Loucy (cell line): ENCODE data around the gene KRTAP4-6.
"Not testable (repeated sequence)": the region's sequence is repeated elsewhere in the genome, so short reads cannot be mapped to it uniquely, and the experiment has no call there.

Experiments
- H2AFZ ChIP-seq: fragments of 200-600 bp; sonication (generic); 2 replicates; pipeline ENCODE4 v1.6.0; 2016; ENCODE audit warnings: antibody characterized with exemption, mild to moderate bottlenecking, low read length, moderate library complexity
- H3F3A ChIP-seq: fragments of 200-600 bp; 2 replicates; pipeline ENCODE4 v1.6.0; 2016; ENCODE audit warnings: antibody characterized with exemption, low read depth, mild to moderate bottlenecking
- H3K27me3 ChIP-seq: fragments of 200-600 bp; sonication (generic); 2 replicates; pipeline ENCODE4 v1.6.1; 2014; ENCODE audit warnings: low read length, mild to moderate bottlenecking; ENCODE audit not compliant: insufficient read depth, poor library complexity, severe bottlenecking
- H3K36me3 ChIP-seq: fragments of 200-600 bp; sonication (generic); 2 replicates; pipeline ENCODE4 v1.6.1; 2016; ENCODE audit warnings: low read length; ENCODE audit not compliant: insufficient read depth
- H3K4me1 ChIP-seq: fragments of 200-600 bp; sonication (generic); 2 replicates; pipeline ENCODE4 v1.5.1; 2014; ENCODE audit warnings: low read length, mild to moderate bottlenecking; ENCODE audit not compliant: insufficient read depth, poor library complexity, severe bottlenecking
- H3K4me2 ChIP-seq: fragments of 200-600 bp; sonication (generic); 2 replicates; pipeline ENCODE4 v1.6.0; 2014; ENCODE audit warnings: antibody characterized with exemption, low read length, low read depth, mild to moderate bottlenecking; ENCODE audit not compliant: poor library complexity, severe bottlenecking
- H3K4me3 ChIP-seq: fragments of 200-600 bp; sonication (generic); 2 replicates; pipeline ENCODE4 v1.5.1; 2014; ENCODE audit warnings: low read length, mild to moderate bottlenecking, mixed read lengths; ENCODE audit not compliant: poor library complexity, severe bottlenecking
- H3K79me2 ChIP-seq: fragments of 200-600 bp; sonication (generic); 2 replicates; pipeline ENCODE4 v1.6.1; 2014; ENCODE audit warnings: low read length; ENCODE audit not compliant: insufficient read depth
- H3K9ac ChIP-seq: fragments of 200-600 bp; sonication (generic); 2 replicates; pipeline ENCODE4 v1.6.0; 2014; ENCODE audit warnings: mild to moderate bottlenecking, low read depth, low read length, moderate library complexity; ENCODE audit not compliant: poor library complexity, severe bottlenecking
- H3K9me2 ChIP-seq: fragments of 200-600 bp; sonication (generic); replicated peaks from 2 replicates; pipeline ENCODE4 v1.6.1; 2016; ENCODE audit warnings: low read depth, low read length, mixed read lengths
- H3K9me3 ChIP-seq: fragments of 200-600 bp; sonication (generic); 2 replicates; pipeline ENCODE4 v1.6.1; 2014; ENCODE audit warnings: mild to moderate bottlenecking, antibody characterized with exemption, low read length, low read depth; ENCODE audit not compliant: insufficient read depth
- H4K20me1 ChIP-seq: fragments of 200-600 bp; sonication (generic); 2 replicates; pipeline ENCODE4 v1.6.0; 2014; ENCODE audit warnings: antibody characterized with exemption, low read length, mild to moderate bottlenecking; ENCODE audit not compliant: insufficient read depth, poor library complexity, severe bottlenecking
- CTCF ChIP-seq: fragments of 200-600 bp; sonication (generic); conservative IDR thresholded peaks from 2 replicates; pipeline ENCODE4 v1.5.1; 2014; ENCODE audit warnings: mild to moderate bottlenecking, antibody characterized with exemption, low read length
- EZH2phosphoT487 ChIP-seq: fragments of 200-600 bp; IDR thresholded peaks from 2 replicates; pipeline ENCODE4 v1.6.1; 2018; ENCODE audit warnings: antibody characterized with exemption, mild to moderate bottlenecking, moderate library complexity, borderline replicate concordance

Gene KRTAP4-6

GRCh38 chr17:41116297-41116696 lies 24.0 kb downstream of the KRTAP4-6 start:
- H3K9ac ChIP-seq = no peak overlapping the region

GRCh38 chr17:41111151-41111885 lies 29.0 kb downstream of the KRTAP4-6 start:
- Histone ChIP-seq H3F3A (peaks cover 2% of the 10 kb centered on the region; the same call in 1 of the 2 replicates), H3K9ac (no peak overlapping the region), H3K9me3 (peaks cover 11% of the 10 kb centered on the region; the same call in 1 of the 2 replicates), H3K4me3 (no peak overlapping the region), H4K20me1 (no peaks in the 10 kb centered on the region), H3K36me3 (no peaks in the 10 kb centered on the region), H2AFZ (no peak overlapping the region), H3K79me2 (no peaks in the 10 kb centered on the region), H3K27me3 (no peaks in the 10 kb centered on the region), H3K4me1 (peaks cover 32% of the 10 kb centered on the region), H3K4me2 (no peak overlapping the region), H3K9me2 (no peaks in the 10 kb centered on the region)
- TF ChIP-seq CTCF = no peak

More at GRCh38 chr17:41116297-41116696, 24.0 kb downstream of the KRTAP4-6 start:
- H3K4me2 ChIP-seq = peak overlapping the region; percentile 31
- H3K79me2 ChIP-seq = no peaks in the 10 kb centered on the region
- TF ChIP-seq CTCF (no peak), EZH2phosphoT487 (no peak)
- no peaks in the 10 kb centered on the region for H4K20me1 ChIP-seq
- H3K4me1 ChIP-seq = peaks cover 47% of the 10 kb centered on the region
- H3K27me3 ChIP-seq = no peaks in the 10 kb centered on the region
- peaks cover 11% of the 10 kb centered on the region; the same call in 1 of the 2 replicates for H3K9me3 ChIP-seq
- H3K4me3 ChIP-seq = no peak overlapping the region
- no peaks in the 10 kb centered on the region for H3K36me3 ChIP-seq
- H2AFZ ChIP-seq = no peak overlapping the region
- peaks cover 7% of the 10 kb centered on the region; the same call in 1 of the 2 replicates for H3F3A ChIP-seq
- no peaks in the 10 kb centered on the region for H3K9me2 ChIP-seq

- H3K79me2 ChIP-seq = not testable (repeated sequence)
- H3K4me2 ChIP-seq = peak overlapping the region; percentile 2
Observed at GRCh38 chr17:41108728-41109386, 31.5 kb downstream of the KRTAP4-6 start.

More at GRCh38 chr17:41108728-41109386, 31.5 kb downstream of the KRTAP4-6 start:
- not testable (repeated sequence) for H3F3A ChIP-seq, H3K9ac ChIP-seq, H3K4me3 ChIP-seq, H3K27me3 ChIP-seq, H2AFZ ChIP-seq, H3K9me2 ChIP-seq, H4K20me1 ChIP-seq, H3K36me3 ChIP-seq
- peaks cover 25% of the 10 kb centered on the region for H3K4me1 ChIP-seq
- peaks cover 11% of the 10 kb centered on the region; the same call in 1 of the 2 replicates for H3K9me3 ChIP-seq
